H4 (cell line): ENCODE data around the gene VPS51. TPM values are rescaled to one million over a fixed set of nuclear protein-coding genes. Genes with fewer than 3 reads are reported as not detected.
A peak's percentile ranks its signal among the peaks of the same experiment; 100 is the strongest.

Experiments used
- DNase-seq: peaks from one replicate; pipeline ENCODE4 v3.0.0-alpha.2; 2015; ENCODE audit warnings: low spot score
- total RNA-seq: library from RNA; depleted of rRNA; stranded (reverse); fragments of >200 nt; shearing (Covaris generic); gene quantifications from 2 replicates; pipeline ENCODE4 v1.2.3, GENCODE V29; 2014

The VPS51 gene
- total RNA-seq, 1 experiment from 2014 or later, result 68.7 TPM

- DNase-seq, result no peak
These were observed 23.9 kb upstream of the VPS51 start for GRCh38 chr11:65071907-65072630.

DNA sequence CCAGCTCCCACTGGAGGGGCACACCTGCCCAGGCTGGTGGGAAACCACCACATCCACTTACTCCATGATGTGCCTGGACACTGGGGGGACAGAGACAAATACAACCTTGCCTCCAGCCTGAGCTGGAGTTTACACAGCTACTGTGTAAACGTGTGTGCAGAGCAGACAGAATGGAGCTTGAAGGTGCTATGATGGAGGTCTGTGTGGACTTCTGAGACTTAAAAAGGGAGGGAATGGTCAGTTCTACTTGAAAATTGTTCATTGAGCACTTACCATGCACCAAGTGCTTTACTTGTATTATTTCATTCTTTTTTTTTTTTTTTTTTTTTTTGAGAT lies 23.4 kb upstream of the VPS51 start:
- DNase-seq, result no peak

DNA sequence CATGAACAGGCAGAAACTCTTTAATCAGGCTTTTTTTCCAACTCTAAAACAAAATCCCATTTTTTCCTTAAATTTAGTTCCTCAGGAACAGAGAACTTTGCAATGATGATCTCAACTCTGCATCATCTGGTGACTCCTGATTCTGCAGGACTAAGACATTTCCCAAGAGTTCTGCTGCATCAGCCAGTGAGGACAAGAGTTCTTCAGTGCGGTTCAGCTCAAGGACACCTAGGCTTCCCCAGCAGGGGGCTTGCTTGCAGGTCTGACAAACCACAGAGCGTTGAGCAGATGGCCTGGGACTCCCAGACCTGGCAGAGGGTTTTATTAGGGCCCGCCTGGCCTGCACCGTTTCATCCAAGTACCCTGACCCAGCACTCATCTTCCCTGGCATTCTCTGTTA lies 18.6 kb upstream of the VPS51 start:
- DNase-seq, result no peak

DNA sequence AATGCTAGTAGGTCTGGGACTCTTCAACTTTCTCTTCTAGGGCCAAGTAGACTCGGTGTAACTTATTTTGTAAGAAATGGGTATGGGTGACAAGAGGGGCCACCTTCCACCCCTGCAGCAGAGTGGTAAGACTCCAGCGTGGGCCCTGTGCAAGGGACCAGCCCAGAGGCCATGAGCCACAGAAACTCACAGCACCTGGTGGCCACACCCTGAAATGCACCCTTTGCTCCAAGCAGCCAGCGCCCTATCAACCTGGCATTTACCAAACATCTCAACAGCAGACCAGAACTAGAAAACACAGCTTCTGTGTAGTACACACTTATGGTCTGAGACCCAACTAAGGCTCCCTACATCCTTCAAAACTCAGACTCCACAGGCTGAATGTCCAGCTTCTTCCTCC lies 17.9 kb upstream of the VPS51 start:
- DNase-seq, result no peak

DNA sequence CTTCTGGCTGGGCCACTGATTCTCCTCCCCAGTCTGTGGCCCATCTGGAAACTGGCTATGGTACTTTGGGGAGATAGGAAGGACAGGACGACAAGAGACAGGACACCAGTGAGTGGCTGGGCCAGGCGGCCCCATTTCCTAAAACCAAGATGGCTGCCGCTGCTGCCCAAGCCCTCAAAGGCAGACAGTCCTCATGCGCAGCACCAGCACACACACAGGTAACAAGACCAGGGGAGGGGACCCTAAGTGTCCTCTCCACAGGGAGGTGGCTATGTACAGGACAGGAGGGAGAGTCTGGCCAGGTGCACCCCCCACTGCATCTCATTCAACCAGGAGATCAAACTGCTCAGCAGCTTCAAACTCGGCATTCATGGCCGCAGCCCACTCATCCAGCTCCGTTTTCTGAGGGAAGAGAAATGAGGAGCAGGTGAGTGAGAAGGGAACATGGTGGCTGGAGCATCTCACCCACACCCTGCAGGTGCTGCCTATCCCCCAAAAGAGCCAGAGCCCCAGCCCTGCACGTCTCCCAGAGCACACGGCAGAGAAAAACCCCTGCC lies 17.1 kb upstream of the VPS51 start:
- no peak for DNase-seq

DNA sequence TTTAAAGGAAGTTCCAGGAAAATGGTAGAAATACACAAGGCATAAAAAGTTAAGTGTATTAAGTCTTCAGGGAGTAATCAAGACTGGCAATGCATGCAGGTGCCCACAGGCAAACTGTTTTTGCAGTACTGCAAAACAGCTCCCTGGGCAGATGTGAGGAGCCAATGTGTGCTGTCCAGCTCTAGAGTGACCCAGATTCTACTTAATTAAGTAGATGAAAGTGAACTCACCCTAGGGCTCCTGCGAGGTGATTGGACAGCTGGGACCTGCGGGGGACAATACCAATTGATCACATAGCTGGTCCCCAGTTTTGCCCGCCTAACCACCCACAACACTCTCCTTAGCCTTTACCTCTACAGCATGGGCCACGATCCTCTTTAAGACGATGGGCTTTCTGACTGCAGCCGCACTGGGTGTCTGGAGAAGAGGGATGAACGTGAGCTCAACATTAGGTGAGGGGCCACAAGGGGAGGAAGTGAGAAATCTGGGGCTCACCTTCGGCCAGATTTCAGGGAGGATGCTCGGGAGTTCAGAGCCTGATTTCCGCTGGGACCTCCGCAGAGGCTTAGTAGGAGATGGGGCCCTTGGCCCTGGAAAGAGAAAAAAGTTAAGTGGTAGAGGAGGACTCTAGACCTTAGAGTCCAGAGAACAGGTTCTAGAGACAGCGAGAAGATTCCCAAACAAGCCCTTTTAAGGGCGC lies 12.7 kb upstream of the VPS51 start:
- no peak for DNase-seq

GRCh38 chr11:65083834-65084597 lies 12.0 kb upstream of the VPS51 start, which contains the start of the genes CDCA5 and ZFPL1:
Gene CDCA5 (minus strand): TSS chr11:65084040. CDS start chr11:65083978, 62 bp downstream.
Gene ZFPL1 (plus strand): TSS chr11:65084222. CDS start chr11:65084699, 477 bp downstream.
- peak; percentile 94 for DNase-seq

- DNase-seq, result no peak
These were observed 11.2 kb upstream of the VPS51 start for GRCh38 chr11:65084598-65085375.

GRCh38 chr11:65085446-65085845 lies 10.6 kb upstream of the VPS51 start:
- no peak for DNase-seq

DNA sequence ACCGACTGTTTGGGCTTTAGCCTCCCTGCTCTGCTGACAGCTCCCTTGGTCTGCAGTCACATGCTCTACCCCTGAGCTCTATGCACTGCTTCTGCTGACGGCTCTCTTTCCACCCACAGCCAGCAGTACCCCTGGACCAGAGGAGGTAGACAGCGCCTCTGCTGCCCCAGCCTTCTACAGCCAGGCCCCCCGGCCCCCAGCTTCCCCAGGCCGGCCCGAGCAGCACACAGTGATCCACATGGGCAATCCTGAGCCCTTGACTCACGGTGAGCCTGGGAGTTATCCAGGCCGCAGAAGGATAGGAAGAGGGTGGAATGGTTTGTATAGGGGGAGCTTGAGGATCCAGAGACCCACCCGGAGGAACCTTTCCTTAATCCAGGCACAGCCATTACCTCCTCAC lies 9.2 kb upstream of the VPS51 start:
- no peak for DNase-seq

GRCh38 chr11:65087216-65087615 lies 8.8 kb upstream of the VPS51 start:
- no peak for DNase-seq

GRCh38 chr11:65087827-65088226 lies 8.2 kb upstream of the VPS51 start:
- no peak for DNase-seq

DNA sequence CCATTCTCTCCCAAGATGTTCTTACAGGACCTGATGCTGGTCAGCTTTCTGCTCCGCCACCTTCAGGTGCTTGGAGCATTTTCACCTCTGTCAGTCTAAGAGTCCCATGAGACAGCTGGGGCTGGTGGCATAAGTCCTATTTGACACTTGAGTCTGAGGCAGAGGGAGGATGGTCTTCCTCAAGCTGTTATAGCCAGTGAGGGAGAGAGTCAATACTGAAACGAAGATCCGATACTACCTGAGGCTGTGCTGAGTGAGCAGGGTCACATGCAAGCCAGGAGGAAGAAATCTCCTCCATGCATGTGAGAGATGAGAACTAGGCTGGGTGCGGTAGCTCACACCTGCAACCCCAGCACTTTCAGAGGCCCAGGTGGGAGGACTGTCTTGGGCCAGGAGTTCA lies 6.4 kb upstream of the VPS51 start:
- no peak for DNase-seq

- no peak for DNase-seq
These were observed 5.4 kb upstream of the VPS51 start for GRCh38 chr11:65090628-65091027.

DNA sequence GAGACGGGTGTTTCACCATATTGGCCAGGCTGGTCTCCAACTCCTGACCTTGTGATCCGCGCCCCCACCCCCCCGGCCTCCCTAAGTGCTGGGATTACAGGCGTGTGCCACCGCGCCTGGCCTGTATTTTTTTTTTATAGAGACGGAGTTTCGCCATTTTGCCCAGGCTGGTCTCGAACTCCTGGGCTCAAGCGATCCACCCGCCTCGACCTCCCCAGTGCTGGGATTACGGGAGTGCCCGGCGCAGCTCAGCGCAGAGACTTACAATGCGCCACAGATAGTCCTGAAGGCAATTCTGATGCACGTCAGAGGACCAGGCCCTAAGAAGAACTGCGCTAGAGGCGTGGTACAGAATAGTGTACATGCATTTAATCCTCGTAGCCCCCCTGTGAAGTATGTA lies 587 bp upstream of the VPS51 start:
- no peak for DNase-seq

DNA sequence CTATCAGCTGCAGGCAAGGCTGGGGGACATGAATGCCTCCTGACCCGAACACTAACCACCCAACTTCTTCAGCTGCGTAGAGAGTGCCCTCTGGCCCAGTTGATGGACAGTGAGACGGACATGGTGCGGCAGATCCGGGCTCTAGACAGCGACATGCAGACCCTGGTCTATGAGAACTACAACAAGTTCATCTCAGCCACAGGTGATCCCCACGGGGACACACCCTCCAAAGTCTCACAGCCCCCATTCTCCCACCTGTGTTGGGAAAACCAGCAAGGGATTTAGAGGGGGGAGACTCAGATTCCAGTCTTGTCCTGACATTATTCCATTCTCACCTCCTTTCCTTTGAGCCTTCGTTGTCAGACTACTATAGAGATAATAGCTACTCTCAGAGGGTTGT lies 912 bp downstream of the VPS51 start:
- no peak for DNase-seq

GRCh38 chr11:65100674-65101350 lies 4.8 kb downstream of the VPS51 start:
- no peak for DNase-seq

DNA sequence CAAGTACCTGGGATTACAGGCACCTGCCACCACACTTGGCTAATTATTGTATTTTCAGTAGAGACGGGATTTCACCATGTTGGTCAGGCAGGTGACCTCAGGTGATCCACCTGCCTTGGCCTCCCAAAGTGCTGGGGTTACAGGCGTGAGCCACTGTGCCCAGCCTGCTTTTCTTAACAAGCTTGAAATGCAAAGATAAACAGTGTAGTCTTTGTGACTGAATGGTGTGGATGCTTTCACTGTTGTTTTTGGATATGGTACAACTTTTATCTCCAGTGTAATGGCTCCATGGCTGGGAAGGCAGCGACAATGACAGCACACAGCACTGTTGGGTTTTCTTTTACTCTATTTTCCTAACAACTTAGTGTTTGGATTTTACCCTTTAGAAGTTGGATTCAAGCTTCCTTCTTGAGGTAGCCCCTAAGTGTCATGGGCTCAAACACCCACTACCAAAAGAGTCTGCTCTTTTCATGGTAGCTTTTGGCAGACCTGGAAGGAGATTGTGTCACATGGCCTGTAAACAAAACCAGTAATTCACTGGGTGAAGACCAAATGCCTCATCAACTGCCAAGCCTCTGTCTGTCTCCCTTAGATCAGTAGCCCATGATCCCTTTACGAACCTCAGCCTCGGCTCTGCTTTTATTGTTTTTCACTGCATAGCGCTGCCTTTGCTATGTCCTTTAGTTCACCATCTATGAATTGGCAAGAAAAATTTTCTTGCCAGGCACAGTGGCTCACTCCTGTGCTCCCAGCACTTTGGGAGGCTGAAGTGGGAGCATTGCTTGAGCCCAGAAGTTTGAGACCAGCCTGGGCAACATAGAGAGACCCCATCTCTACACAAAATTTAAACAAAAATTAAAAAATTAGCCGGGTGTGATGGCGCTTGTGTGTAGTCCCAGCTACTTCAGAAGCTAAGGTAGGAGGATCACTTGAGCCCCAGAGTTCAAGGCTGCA lies 6.4 kb downstream of the VPS51 start:
- DNase-seq, result no peak

GRCh38 chr11:65103476-65103875 lies 7.5 kb downstream of the VPS51 start:
- DNase-seq, result no peak

GRCh38 chr11:65104628-65105027 lies 8.6 kb downstream of the VPS51 start:
- no peak for DNase-seq
